Effector memory CD4-positive, alpha-beta T cell (primary cell): ENCODE results near the gene JPH3.

Source experiments
- DNase-seq, 3 donors: peaks; one replicate each; pipeline ENCODE4 v3.0.0-alpha.2; 2020
- H3K27ac ChIP-seq: 2 replicates; pipeline ENCODE4 v1.7.0; 2013; ENCODE audit warnings: mild to moderate bottlenecking, low read length, moderate library complexity; ENCODE audit not compliant: insufficient read depth, poor library complexity, severe bottlenecking
- H3K27me3 ChIP-seq: replicated peaks from 2 replicates; pipeline ENCODE4 v1.7.0; 2013; ENCODE audit warnings: mild to moderate bottlenecking, low read length; ENCODE audit not compliant: insufficient read depth, control insufficient read depth, poor library complexity, severe bottlenecking
- H3K36me3 ChIP-seq: 2 replicates; pipeline ENCODE4 v1.7.0; 2013; ENCODE audit warnings: mild to moderate bottlenecking, low read length, moderate library complexity; ENCODE audit not compliant: control insufficient read depth, insufficient read depth
- H3K4me1 ChIP-seq: 2 replicates; pipeline ENCODE4 v1.7.0; 2013; ENCODE audit warnings: low read length, mild to moderate bottlenecking; ENCODE audit not compliant: control insufficient read depth, insufficient read depth, poor library complexity, severe bottlenecking
- H3K4me3 ChIP-seq: 2 replicates; pipeline ENCODE4 v1.7.0; 2013; ENCODE audit warnings: low read length, low read depth, mild to moderate bottlenecking; ENCODE audit not compliant: insufficient read depth, poor library complexity, severe bottlenecking
- H3K9me3 ChIP-seq: 2 replicates; pipeline ENCODE4 v1.7.0; 2013; ENCODE audit warnings: mild to moderate bottlenecking, low read length, moderate library complexity; ENCODE audit not compliant: control insufficient read depth

The JPH3 gene

GRCh38 chr16:87634411-87634810, 32.1 kb downstream of the JPH3 start:
- H3K36me3 ChIP-seq = no peaks in the 10 kb centered on the region
- no peak overlapping the region for H3K27ac ChIP-seq
- no peaks in the 10 kb centered on the region for H3K9me3 ChIP-seq
- H3K4me3 ChIP-seq = no peak overlapping the region
- DNase-seq = no peak
- no peaks in the 10 kb centered on the region for H3K27me3 ChIP-seq
- peaks cover 4% of the 10 kb centered on the region for H3K4me1 ChIP-seq

- Histone ChIP-seq H3K36me3 (no peaks in the 10 kb centered on the region), H3K27me3 (no peaks in the 10 kb centered on the region), H3K4me3 (peak overlapping the region; percentile 47), H3K4me1 (peaks cover 4% of the 10 kb centered on the region), H3K9me3 (no peaks in the 10 kb centered on the region), H3K27ac (no peak overlapping the region)
- peak; percentile 18 to 41 (median 35) for DNase-seq
Measured at GRCh38 chr16:87635541-87636049, 33.3 kb downstream of the JPH3 start.

- Histone ChIP-seq H3K4me1 (peaks cover 4% of the 10 kb centered on the region), H3K27ac (no peak overlapping the region), H3K4me3 (peak overlapping the region; percentile 47), H3K36me3 (no peaks in the 10 kb centered on the region), H3K9me3 (no peaks in the 10 kb centered on the region), H3K27me3 (no peaks in the 10 kb centered on the region)
- DNase-seq = peak; percentile 61 to 67 (median 62)
Measured at GRCh38 chr16:87636050-87636684, 33.9 kb downstream of the JPH3 start.

GRCh38 chr16:87636741-87637140, 34.4 kb downstream of the JPH3 start:
- DNase-seq = no peak
- peaks cover 4% of the 10 kb centered on the region for H3K4me1 ChIP-seq
- no peak overlapping the region for H3K27ac ChIP-seq
- no peaks in the 10 kb centered on the region for H3K9me3 ChIP-seq
- H3K36me3 ChIP-seq = no peaks in the 10 kb centered on the region
- H3K4me3 ChIP-seq = no peak overlapping the region
- no peaks in the 10 kb centered on the region for H3K27me3 ChIP-seq

GRCh38 chr16:87637357-87637756, 35.0 kb downstream of the JPH3 start:
- H3K9me3 ChIP-seq = no peaks in the 10 kb centered on the region
- no peak overlapping the region for H3K4me3 ChIP-seq
- H3K27ac ChIP-seq = no peak overlapping the region
- no peak for DNase-seq
- H3K27me3 ChIP-seq = no peaks in the 10 kb centered on the region
- H3K36me3 ChIP-seq = no peaks in the 10 kb centered on the region
- H3K4me1 ChIP-seq = peaks cover 4% of the 10 kb centered on the region

GRCh38 chr16:87638736-87639135, 36.4 kb downstream of the JPH3 start:
- H3K4me1 ChIP-seq = peaks cover 4% of the 10 kb centered on the region
- no peak overlapping the region for H3K27ac ChIP-seq
- DNase-seq = no peak
- H3K4me3 ChIP-seq = no peak overlapping the region
- H3K36me3 ChIP-seq = no peaks in the 10 kb centered on the region
- no peaks in the 10 kb centered on the region for H3K27me3 ChIP-seq
- H3K9me3 ChIP-seq = no peaks in the 10 kb centered on the region

GRCh38 chr16:87641721-87642120, 39.4 kb downstream of the JPH3 start:
- Histone ChIP-seq H3K4me3 (no peak overlapping the region), H3K27ac (no peak overlapping the region), H3K27me3 (no peaks in the 10 kb centered on the region), H3K36me3 (no peaks in the 10 kb centered on the region), H3K9me3 (no peaks in the 10 kb centered on the region), H3K4me1 (no peaks in the 10 kb centered on the region)
- no peak for DNase-seq

- no peaks in the 10 kb centered on the region for H3K4me1 ChIP-seq
- no peak overlapping the region for H3K4me3 ChIP-seq
- no peak for DNase-seq
- no peak overlapping the region for H3K27ac ChIP-seq
- H3K27me3 ChIP-seq = no peaks in the 10 kb centered on the region
- no peaks in the 10 kb centered on the region for H3K9me3 ChIP-seq
- H3K36me3 ChIP-seq = no peaks in the 10 kb centered on the region
Measured at GRCh38 chr16:87642491-87642890, 40.2 kb downstream of the JPH3 start.

GRCh38 chr16:87644186-87644585, 41.9 kb downstream of the JPH3 start:
- H3K27me3 ChIP-seq = no peaks in the 10 kb centered on the region
- no peaks in the 10 kb centered on the region for H3K4me1 ChIP-seq

GRCh38 chr16:87644596-87644995, 42.3 kb downstream of the JPH3 start:
- Histone ChIP-seq H3K4me3 (no peak overlapping the region), H3K36me3 (no peaks in the 10 kb centered on the region), H3K9me3 (no peaks in the 10 kb centered on the region), H3K27ac (no peak overlapping the region), H3K27me3 (no peaks in the 10 kb centered on the region), H3K4me1 (no peaks in the 10 kb centered on the region)
- DNase-seq = no peak

More at GRCh38 chr16:87644186-87644585, 41.9 kb downstream of the JPH3 start:
- no peak overlapping the region for H3K27ac ChIP-seq
- H3K9me3 ChIP-seq = no peaks in the 10 kb centered on the region
- DNase-seq = no peak
- no peak overlapping the region for H3K4me3 ChIP-seq
- no peaks in the 10 kb centered on the region for H3K36me3 ChIP-seq
